Pancreas (tissue), 10 donors: ENCODE results near the gene KRT5. TPM values are rescaled to one million over a fixed set of nuclear protein-coding genes. Genes with fewer than 3 reads are reported as not detected.

Experiments
- ATAC-seq, 4 donors: fragments of 200-7000 bp; cut with Tn5 transposase; one replicate each; pipeline versions ENCODE4 v1.8.0 to v1.9.1; 2020; ENCODE audit warnings: mild to moderate bottlenecking in 4 of 4, moderate library complexity in 4 of 4
- DNase-seq, 6 donors: peaks; one replicate each; pipeline ENCODE4 v3.0.0-alpha.2; 2020
- FAIRE-seq: peaks from 2 replicates; lab custom pipeline; 2012; peaks lifted over from hg19 to GRCh38; lab: Jason Lieb, UNC
- H3K27ac ChIP-seq, 4 donors: fragments of 200-600 bp; sonication (generic); 1 replicate in 3 of 4; 2 replicates in 1 of 4; pipeline versions ENCODE4 v1.5.0 to v1.8.0; 2020
- H3K27me3 ChIP-seq, 4 donors: fragments of 200-600 bp; one replicate each; pipeline ENCODE4 v1.8.0; 2021
- H3K36me3 ChIP-seq, 3 donors: fragments of 200-600 bp; sonication (generic) in 1 of 3; one replicate each; pipeline versions ENCODE4 v1.5.0 to v1.8.0; 2020 to 2021
- H3K4me1 ChIP-seq, 3 donors: fragments of 200-600 bp; one replicate each; pipeline ENCODE4 v1.8.0; 2021
- H3K4me3 ChIP-seq, 4 donors: fragments of 200-600 bp; sonication (generic) in 2 of 4; one replicate each; pipeline versions ENCODE4 v1.5.0 to v1.8.0; 2020 to 2021
- H3K9me3 ChIP-seq, 4 donors: fragments of 200-600 bp; one replicate each; pipeline ENCODE4 v1.8.0; 2021
- CTCF ChIP-seq, 4 donors: fragments of 200-600 bp; sonication (generic) in 3 of 4; IDR thresholded peaks; one replicate each; pipeline versions ENCODE4 v1.5.0 to v1.8.0; 2021; ENCODE audit warnings: antibody characterized with exemption in 4 of 4
- WGBS, 2 donors: extraction: QIAGEN DNeasy Blood & Tissue Kit; methylation state at CpG; one replicate each; pipeline ENCODE4 v1.1.7; 2013; 5-methylcytosine and 5-hydroxymethylcytosine counted together
- intact Hi-C, 3 donors: fragments of 100-400 bp; cut with DNase I; formaldehyde crosslinking; loops; one replicate each; pipeline versions ENCODE4 v1.11.1 to v1.14.2; 2022
- polyA plus RNA-seq, 2 donors: library from polyadenylated mRNA; stranded (reverse); fragments of 200-250 nt; gene quantifications; one replicate each; pipeline ENCODE4 v1.2.3, GENCODE V29; 2013
- total RNA-seq, 6 donors: library from RNA; stranded (reverse); fragmentation: NEBNext Ultra II Directional in 4 of 6; extraction: Animal tissue kit (Norgen Biotek cat#: 25700) in 4 of 6; gene quantifications; one replicate each; pipeline versions ENCODE4 v1.2.1 to v1.2.4, GENCODE V29; 2021 to 2023
- donor health status: healthy with polysubstance abuse.
- donor health status: DM: no; HTN: no; CAD: no; lungs with moderate emphysema.
- donor health status: DM: no; HTN: no; CAD: no.
- donor health status: control.
- donor health status: control.
- donor health status: Bipolar disorder and iron deficiency.
- donor health status: DM: yes; HTN: yes; CAD: no.
- donor health status: DM: no; HTN: no; CAD: no.
- donor health status: DM: no; HTN: no; CAD: no.
- donor health status: DM: yes; HTN: yes; CAD: no.

Gene KRT5
- total and polyA plus RNA-seq, 8 donors, result 0.51 to 5.8 (median 1.5) TPM

- WGBS, 2 donors, result 88 to 94% methylated on average over 9 of the region's 9 CpGs
- ATAC-seq (no peak), FAIRE-seq (no peak), DNase-seq (no peak)
- H3K27ac ChIP-seq, result no peak overlapping the region
- no peaks in the 10 kb centered on the region for H3K27me3 ChIP-seq
- no peak overlapping the region for H3K4me3 ChIP-seq
- H3K9me3 ChIP-seq, result no peaks in the 10 kb centered on the region
- H3K4me1 ChIP-seq, result no peaks in the 10 kb centered on the region
- no peak for TF ChIP-seq CTCF (IDR thresholded peaks at IDR 0.05)
- intact Hi-C loops, result no loop called here
- H3K36me3 ChIP-seq, result no peaks in the 10 kb centered on the region
Measured at GRCh38 chr12:52529846-52530245, 9.7 kb upstream of the KRT5 start.

DNA sequence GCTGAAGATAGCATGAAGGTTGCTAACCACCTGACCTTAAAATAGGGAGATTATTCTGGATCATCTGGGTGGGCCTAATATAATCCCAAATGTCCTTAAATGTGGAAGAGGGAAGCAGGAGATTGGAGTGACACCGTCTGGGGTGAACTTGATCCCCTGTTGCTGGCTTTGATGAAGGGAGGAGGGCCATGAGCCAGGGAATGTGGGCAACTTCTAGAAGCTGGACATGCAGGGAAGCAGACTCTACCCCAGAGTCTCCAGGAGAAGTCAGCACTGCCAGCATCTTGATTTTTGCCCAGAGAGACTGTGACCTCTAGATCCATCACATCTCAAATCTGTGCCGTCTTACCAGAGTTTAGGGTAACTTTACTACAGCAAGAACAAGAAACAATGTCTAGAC is 9.2 kb upstream of the KRT5 start:
- DNase-seq (no peak), ATAC-seq (no peak), FAIRE-seq (no peak)
- no peaks in the 10 kb centered on the region for H3K27me3 ChIP-seq
- intact Hi-C loops, result no loop called here
- H3K4me1 ChIP-seq, result no peaks in the 10 kb centered on the region
- H3K9me3 ChIP-seq, result no peaks in the 10 kb centered on the region
- no peaks in the 10 kb centered on the region for H3K36me3 ChIP-seq
- WGBS, 2 donors, result 86 to 91% methylated on average over 2 of the region's 2 CpGs
- no peak for TF ChIP-seq CTCF (IDR thresholded peaks at IDR 0.05)
- H3K27ac ChIP-seq, result peak overlapping the region in 3 of 4 donors; percentile 9 to 57 (median 46)
- no peak overlapping the region for H3K4me3 ChIP-seq

DNA sequence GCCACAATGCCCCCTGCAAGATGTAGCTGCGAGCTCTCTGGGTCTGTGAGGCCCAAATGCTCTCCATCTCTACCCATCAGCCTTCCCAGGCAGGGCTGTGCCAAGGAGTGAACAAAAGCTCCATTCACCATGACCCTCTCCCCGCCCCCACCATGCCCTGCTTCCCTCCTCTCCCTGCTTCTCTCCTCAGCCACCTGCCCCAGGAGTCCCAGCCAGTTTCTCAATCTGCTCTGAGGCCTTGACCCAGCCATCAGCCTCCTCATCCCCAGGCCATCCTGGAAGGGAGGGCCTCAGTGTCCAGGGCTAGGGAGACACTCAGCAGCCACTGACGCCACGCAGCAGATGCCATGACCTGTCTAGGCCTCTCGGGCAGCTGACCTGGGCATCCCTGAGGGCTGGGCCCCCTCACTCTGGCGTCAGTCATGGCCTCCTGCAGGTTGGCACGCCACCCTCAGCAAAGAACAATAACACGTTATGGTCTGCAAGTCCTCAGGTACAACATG is 8.5 kb upstream of the KRT5 start:
- TF ChIP-seq CTCF (IDR thresholded peaks at IDR 0.05), result no peak
- H3K27ac ChIP-seq, result peak overlapping the region in 3 of 4 donors; percentile 9 to 57 (median 46)
- ATAC-seq, result peak in 3 of 4 donors; percentile 66 to 84 (median 83)

GRCh38 chr12:52527121-52527800 is 7.1 kb upstream of the KRT5 start:
- no peaks in the 10 kb centered on the region for H3K4me1 ChIP-seq
- peak in 1 of 6 donors; percentile 1 for DNase-seq
- no peak overlapping the region for H3K27ac ChIP-seq
- no peaks in the 10 kb centered on the region for H3K9me3 ChIP-seq
- no peaks in the 10 kb centered on the region for H3K36me3 ChIP-seq
- TF ChIP-seq CTCF (IDR thresholded peaks at IDR 0.05), result no peak
- FAIRE-seq, result no peak
- H3K4me3 ChIP-seq, result no peak overlapping the region
- H3K27me3 ChIP-seq, result no peaks in the 10 kb centered on the region
- WGBS, 2 donors, result 59 to 70% methylated on average over 4 of the region's 4 CpGs
- no peak for ATAC-seq
- intact Hi-C loops, result no loop called here

More for the DNA sequence above, 8.5 kb upstream of the KRT5 start:
- Histone ChIP-seq H3K4me1 (no peaks in the 10 kb centered on the region), H3K36me3 (no peaks in the 10 kb centered on the region), H3K4me3 (no peak overlapping the region), H3K9me3 (no peaks in the 10 kb centered on the region), H3K27me3 (no peaks in the 10 kb centered on the region)
- DNase-seq (peak in 5 of 6 donors; percentile 38 to 82 (median 63)), FAIRE-seq (no peak)
- 57 to 61% methylated on average over 8 of the region's 8 CpGs for WGBS, 2 donors
- intact Hi-C loops, result no loop called here

GRCh38 chr12:52526511-52526951 is 6.3 kb upstream of the KRT5 start:
- intact Hi-C loops, result no loop called here
- no peaks in the 10 kb centered on the region for H3K9me3 ChIP-seq
- peaks cover 1 to 6% (median 6%) of the 10 kb centered on the region in 3 donors for H3K4me1 ChIP-seq
- no peaks in the 10 kb centered on the region for H3K36me3 ChIP-seq
- DNase-seq (no peak), FAIRE-seq (no peak), ATAC-seq (no peak)
- WGBS, 2 donors, result 78 to 82% methylated on average over 8 of the region's 8 CpGs
- H3K27me3 ChIP-seq, result no peaks in the 10 kb centered on the region
- H3K4me3 ChIP-seq, result no peak overlapping the region
- TF ChIP-seq CTCF (IDR thresholded peaks at IDR 0.05), result no peak
- H3K27ac ChIP-seq, result no peak overlapping the region
